ENCODE measurements around the gene NOP16. TPM values are rescaled to one million over a fixed set of nuclear protein-coding genes. Genes with fewer than 3 reads are reported as not detected.

Gene NOP16
- total RNA-seq, 1 donor from 2014 or later, result 27.7 TPM

GRCh38 chr5:176401281-176402205 is 13.1 kb upstream of the NOP16 start:
- Mint-ChIP-seq H3K4me3 (no peak overlapping the region), H3K36me3 (peaks cover 10% of the 10 kb centered on the region), H3K9me3 (no peaks in the 10 kb centered on the region)

GRCh38 chr5:176400382-176401156 is 12.2 kb upstream of the NOP16 start:
- no peaks in the 10 kb centered on the region for H3K9me3 Mint-ChIP-seq
- no peak for DNase-seq (ENCODE audit: low spot score in 2 of 2, unreplicated experiment in 2 of 2)
- peaks cover 10% of the 10 kb centered on the region for H3K4me1 Mint-ChIP-seq
- H3K4me3 Mint-ChIP-seq, result no peak overlapping the region
- H3K27ac Mint-ChIP-seq, result peak overlapping the region; percentile 92
- no peak for TF ChIP-seq CTCF (IDR thresholded peaks at IDR 0.05; ENCODE audit: unreplicated experiment)
- H3K36me3 Mint-ChIP-seq, result peaks cover 6% of the 10 kb centered on the region
- H3K27me3 Mint-ChIP-seq (ENCODE audit: low read depth), result no peaks in the 10 kb centered on the region

More at GRCh38 chr5:176401281-176402205, 13.1 kb upstream of the NOP16 start:
- Mint-ChIP-seq H3K27me3 (ENCODE audit: low read depth) (no peaks in the 10 kb centered on the region), H3K4me1 (peaks cover 7% of the 10 kb centered on the region), H3K27ac (no peak overlapping the region)
- TF ChIP-seq CTCF (IDR thresholded peaks at IDR 0.05; ENCODE audit: unreplicated experiment), result no peak
- no peak for DNase-seq (ENCODE audit: low spot score in 2 of 2, unreplicated experiment in 2 of 2)

GRCh38 chr5:176397736-176398420 is 9.5 kb upstream of the NOP16 start:
- Mint-ChIP-seq H3K27me3 (ENCODE audit: low read depth) (no peaks in the 10 kb centered on the region), H3K9me3 (no peaks in the 10 kb centered on the region), H3K4me1 (peaks cover 15% of the 10 kb centered on the region), H3K27ac (no peak overlapping the region), H3K4me3 (no peak overlapping the region), H3K36me3 (peaks cover 3% of the 10 kb centered on the region)
- TF ChIP-seq CTCF (IDR thresholded peaks at IDR 0.05; ENCODE audit: unreplicated experiment), result no peak
- no peak for DNase-seq (ENCODE audit: low spot score in 2 of 2, unreplicated experiment in 2 of 2)

- Mint-ChIP-seq H3K4me3 (no peak overlapping the region), H3K27me3 (ENCODE audit: low read depth) (no peaks in the 10 kb centered on the region), H3K36me3 (peaks cover 2% of the 10 kb centered on the region), H3K4me1 (peaks cover 12% of the 10 kb centered on the region), H3K27ac (peak overlapping the region; percentile 91), H3K9me3 (no peaks in the 10 kb centered on the region)
- TF ChIP-seq CTCF (IDR thresholded peaks at IDR 0.05; ENCODE audit: unreplicated experiment), result no peak
- no peak for DNase-seq (ENCODE audit: low spot score in 2 of 2, unreplicated experiment in 2 of 2)
Measured at GRCh38 chr5:176396330-176396729, 7.9 kb upstream of the NOP16 start.

- Mint-ChIP-seq H3K9me3 (no peaks in the 10 kb centered on the region), H3K4me3 (no peak overlapping the region), H3K36me3 (peaks cover 2% of the 10 kb centered on the region), H3K27ac (peak overlapping the region; percentile 50), H3K27me3 (ENCODE audit: low read depth) (no peaks in the 10 kb centered on the region), H3K4me1 (peaks cover 8% of the 10 kb centered on the region)
- no peak for TF ChIP-seq CTCF (IDR thresholded peaks at IDR 0.05; ENCODE audit: unreplicated experiment)
- no peak for DNase-seq (ENCODE audit: low spot score in 2 of 2, unreplicated experiment in 2 of 2)
Measured at GRCh38 chr5:176394881-176395675, 6.7 kb upstream of the NOP16 start.

All from mesothelial cell of epicardium (in vitro differentiated cells).